Fibroblast of skin of back (primary cell): Measurements from ENCODE around the gene LYPD6B.

ENCODE experiments used
- DNase-seq: peaks from one replicate; pipeline ENCODE4 v3.0.0-alpha.2; 2013

The LYPD6B gene

DNA sequence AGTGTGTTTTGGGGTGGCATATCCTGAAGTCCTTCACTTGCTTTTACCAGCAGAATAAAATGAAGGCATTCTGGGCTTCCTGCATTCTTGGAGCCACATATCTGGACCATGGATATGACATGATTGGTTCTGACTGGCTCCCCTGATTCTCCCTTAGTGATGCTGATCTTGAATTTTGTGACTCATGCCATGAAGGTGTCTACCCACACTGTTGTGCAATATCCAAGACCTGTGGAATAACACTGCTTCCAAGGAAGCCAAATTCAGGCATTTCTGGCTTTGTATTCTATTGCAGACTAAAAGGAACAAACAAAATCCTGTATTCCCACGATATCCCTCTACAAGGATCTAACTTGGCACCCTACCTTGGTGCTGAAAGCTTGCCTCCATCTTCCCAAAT lies 125.8 kb downstream of the LYPD6B start:
- DNase-seq = no peak

GRCh38 chr2:149164827-149165226 lies 126.3 kb downstream of the LYPD6B start:
- no peak for DNase-seq

GRCh38 chr2:149167001-149167780 lies 128.7 kb downstream of the LYPD6B start:
- DNase-seq = no peak

- DNase-seq = no peak
Observed at GRCh38 chr2:149167941-149168340, 129.4 kb downstream of the LYPD6B start.

DNA sequence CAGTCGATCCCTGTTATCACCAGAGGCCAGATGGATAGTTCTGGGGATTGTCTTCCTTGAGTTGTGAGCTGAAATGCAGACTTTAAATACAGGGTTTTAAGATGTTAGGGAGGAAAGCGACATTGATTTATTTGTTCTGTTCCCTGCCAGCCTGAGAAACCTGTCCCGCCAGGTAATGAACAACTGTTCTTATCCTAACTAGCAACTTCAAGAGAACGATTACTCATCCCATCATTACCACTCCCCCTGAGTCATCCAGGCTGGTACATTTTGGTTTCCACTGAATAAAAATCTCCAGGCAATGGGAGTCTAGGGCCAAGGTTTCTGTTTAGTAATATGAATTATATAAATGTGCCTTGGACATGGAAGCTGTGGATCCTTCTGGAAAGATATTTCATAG lies 131.2 kb downstream of the LYPD6B start:
- DNase-seq = no peak

GRCh38 chr2:149170156-149170555 lies 131.7 kb downstream of the LYPD6B start:
- no peak for DNase-seq

DNA sequence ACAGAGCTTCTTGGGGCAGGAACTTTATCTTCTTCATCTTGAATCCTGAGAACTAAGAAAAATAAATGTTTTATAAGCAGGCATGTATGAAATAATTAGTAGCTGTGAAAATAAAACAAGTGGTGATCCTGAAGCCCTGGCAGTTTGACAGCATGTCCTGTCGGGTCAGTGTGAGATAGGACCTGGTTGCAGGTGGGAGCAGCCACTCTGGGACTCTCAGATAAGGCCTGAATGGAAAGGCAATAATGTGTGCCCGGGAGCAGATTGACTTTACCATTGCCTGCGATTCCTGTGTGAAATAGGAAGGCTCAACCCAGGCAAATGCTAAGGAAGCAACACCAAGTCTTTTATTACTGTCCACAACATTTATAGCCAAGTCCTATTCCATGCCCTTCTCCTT lies 132.4 kb downstream of the LYPD6B start:
- DNase-seq = no peak

- no peak for DNase-seq
Observed at GRCh38 chr2:149173220-149173619, 134.7 kb downstream of the LYPD6B start.

- DNase-seq = no peak
Observed at GRCh38 chr2:149175956-149176355, 137.5 kb downstream of the LYPD6B start.

- no peak for DNase-seq
Observed at GRCh38 chr2:149178612-149179011, 140.1 kb downstream of the LYPD6B start.

GRCh38 chr2:149180226-149180875 lies 141.9 kb downstream of the LYPD6B start:
- DNase-seq = no peak

DNA sequence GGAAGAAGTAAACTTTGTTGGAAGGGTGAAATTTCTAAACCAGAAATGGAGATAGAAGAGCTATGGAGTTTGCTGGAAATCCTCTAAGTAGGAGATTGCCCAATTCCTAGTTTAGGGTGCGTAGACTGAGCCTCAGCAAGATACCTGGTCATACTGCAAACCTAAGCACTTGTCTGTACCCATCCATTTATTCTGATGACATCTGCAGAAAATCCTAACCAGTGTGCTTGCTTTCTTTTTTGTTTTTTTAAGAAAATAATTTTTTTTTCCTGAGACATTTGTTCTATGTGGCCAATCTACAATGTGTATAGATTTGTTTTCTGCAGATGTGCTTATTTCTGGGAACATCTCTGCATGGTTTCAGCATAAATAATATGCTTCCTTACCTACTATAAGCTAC lies 144.7 kb downstream of the LYPD6B start:
- DNase-seq = no peak

- no peak for DNase-seq
Observed at GRCh38 chr2:149184991-149185390, 146.5 kb downstream of the LYPD6B start.

DNA sequence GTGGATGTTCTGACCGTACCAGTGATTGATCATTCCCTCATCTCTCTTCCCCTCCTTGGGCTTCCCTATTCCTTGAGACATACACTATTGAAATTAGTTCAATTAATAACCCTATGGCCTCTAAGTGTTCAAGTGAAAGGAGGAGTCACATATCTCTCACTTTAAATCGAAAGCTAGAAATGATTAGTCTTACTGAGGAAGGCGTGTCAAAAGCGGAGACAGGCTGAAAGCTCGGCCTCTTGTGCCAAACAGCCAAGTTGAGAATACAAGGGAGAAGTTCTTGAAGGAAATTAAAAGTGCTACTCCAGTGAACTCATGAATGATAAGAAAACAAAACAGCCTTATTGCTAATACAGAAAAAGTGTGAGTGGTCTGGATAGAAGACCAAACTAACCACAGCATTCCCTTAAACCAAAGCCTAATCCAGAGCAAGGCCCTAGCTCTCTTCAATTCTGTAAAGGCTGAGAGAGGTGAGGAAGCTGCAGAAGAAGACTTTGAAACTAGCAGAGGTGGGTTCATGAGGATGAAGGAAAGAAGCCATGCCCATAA lies 147.5 kb downstream of the LYPD6B start:
- no peak for DNase-seq

GRCh38 chr2:149187057-149187456 lies 148.6 kb downstream of the LYPD6B start:
- no peak for DNase-seq

DNA sequence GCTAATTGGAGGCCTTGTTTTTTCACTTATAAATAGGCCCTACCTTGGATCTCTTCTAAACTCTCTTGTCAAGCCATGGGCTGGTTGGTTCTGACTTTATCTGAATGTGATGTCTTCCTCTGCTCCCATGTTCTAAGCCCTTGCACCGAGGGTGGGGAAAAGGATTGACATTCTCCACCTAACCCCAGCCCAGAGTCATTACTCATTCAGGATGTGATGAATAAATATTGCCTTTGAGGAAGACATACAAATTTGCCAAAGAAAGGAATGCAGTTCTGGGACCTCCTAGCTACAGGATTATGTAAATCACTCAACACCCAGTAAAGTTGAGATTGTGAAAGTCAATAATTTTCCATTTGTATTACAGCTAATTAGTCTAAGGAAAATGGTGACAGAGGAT lies 149.8 kb downstream of the LYPD6B start:
- peak; percentile 8 for DNase-seq

DNA sequence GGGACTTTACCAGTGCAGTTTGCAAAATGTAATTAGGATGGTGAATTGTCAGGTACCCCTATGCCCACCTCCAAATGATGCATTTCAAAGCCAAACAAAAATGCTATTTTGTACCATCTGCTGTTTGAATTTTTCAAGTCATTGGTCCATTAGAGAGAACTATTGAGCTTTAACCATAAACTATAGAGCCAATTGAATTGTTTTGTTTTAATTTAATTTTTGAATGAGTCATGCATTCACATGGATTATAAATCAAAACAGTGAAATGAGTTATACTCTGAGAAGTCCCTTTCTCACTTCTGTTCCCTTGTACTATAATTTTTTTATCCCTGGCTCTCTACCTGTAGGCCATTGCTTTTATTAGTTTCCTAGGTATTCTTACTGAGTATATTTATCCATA lies 151.3 kb downstream of the LYPD6B start:
- DNase-seq = no peak

DNA sequence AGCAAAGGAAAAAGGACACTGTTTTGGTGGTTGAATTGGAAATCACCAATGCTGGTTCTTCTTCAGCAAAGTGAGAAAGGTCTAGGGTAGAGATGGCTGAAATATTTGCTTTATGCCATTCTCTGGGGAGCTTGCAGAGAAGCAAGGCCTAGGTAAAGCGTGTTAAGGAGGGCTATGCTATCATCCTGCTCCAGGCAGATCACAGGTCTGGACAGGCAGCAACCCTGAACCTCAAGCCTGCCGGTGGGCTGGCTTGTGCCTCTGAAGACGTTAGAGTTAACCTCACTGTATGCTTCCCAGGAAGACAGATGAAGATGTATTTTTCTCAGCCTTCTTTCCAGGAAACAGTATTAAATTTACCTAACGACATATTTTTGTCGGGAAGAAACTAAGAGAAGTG lies 153.4 kb downstream of the LYPD6B start:
- no peak for DNase-seq

DNA sequence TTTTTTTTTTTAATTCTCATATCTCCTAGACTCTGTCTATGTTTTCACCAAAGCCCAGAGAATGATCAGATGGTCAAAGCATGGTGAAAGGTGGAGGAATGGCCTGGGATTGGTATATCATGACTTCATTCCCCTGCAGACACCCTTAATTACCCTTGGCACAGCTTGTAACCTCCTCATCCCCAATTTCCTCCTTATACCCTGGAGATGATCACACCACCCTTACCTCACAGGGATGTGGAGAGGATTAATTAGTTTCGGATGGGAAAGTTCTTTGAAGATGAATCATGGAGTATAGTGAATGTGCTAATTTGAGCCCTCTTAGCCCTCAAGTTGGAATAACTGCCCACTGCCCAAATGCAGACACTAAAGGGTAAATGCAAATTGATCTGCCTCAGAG lies 153.9 kb downstream of the LYPD6B start:
- peak; percentile 4 for DNase-seq

DNA sequence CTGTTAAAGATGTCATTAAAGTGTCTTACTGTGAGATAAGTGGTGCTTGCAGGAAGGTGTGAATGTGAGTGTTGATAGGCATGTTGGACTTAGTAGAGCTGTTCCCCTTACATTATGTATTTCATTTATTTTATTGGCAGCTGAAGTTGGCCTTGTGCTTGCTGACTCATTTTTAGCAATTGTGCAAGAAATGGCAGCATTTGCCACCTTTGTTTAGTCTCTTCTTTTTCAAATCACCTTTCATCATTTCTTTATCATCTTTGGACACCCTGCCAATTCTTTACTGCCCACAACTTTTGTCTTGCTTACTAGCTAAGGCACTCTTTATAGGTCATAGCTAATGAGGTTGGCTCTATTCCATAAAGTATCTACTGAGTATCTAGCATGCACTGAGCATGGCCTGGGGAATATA lies 161.6 kb downstream of the LYPD6B start:
- no peak for DNase-seq

DNA sequence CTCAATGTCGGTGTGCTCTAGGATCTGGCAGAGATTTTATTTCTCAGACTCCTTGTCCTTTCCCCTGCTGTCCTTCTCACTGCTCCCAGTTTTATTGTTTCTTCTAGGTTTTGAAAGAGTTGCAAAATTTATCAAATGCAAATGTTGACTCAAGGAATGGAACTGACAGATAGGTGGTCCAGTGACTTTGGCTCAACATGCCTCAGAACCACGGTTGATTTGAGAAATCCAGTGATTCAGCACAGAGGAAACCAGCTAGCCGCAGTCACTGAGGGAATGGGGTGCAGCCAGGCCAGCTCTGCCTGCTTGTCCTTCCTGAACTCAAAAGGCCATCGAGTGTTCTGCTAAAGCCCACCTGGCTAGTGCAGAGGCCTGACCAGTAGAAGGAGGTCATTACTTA lies 166.2 kb downstream of the LYPD6B start:
- no peak for DNase-seq

GRCh38 chr2:149205143-149205542 lies 166.6 kb downstream of the LYPD6B start:
- DNase-seq = no peak

GRCh38 chr2:149213764-149214493 lies 175.4 kb downstream of the LYPD6B start:
- no peak for DNase-seq
